Adrenal gland (tissue), 5 donors: ENCODE measurements around the gene BRPF3.

Experiments
- POLR2A ChIP-seq, 2 donors: fragments of 450-650 bp; IDR thresholded peaks; one replicate each; pipeline ENCODE4 v1.6.1; 2017; ENCODE audit warnings: antibody characterized with exemption in 2 of 2, mild to moderate bottlenecking in 2 of 2, moderate library complexity in 1 of 2
- TF ChIP-seq, protein P1 (sequence below), 6 experiments: fragments of 450-650 bp in 4 of 6; fragments of 200-600 bp in 2 of 6; sonication (generic) in 1 of 6; IDR thresholded peaks; 1 replicate in 5 of 6; 2 replicates in 1 of 6; pipeline versions ENCODE4 v1.5.1 to v1.8.0; 2016 to 2021; ENCODE audit warnings: antibody characterized with exemption in 6 of 6, mild to moderate bottlenecking in 2 of 6, moderate library complexity in 1 of 6
- donor health status: DM: no; HTN: no; CAD: no.

DNA sequence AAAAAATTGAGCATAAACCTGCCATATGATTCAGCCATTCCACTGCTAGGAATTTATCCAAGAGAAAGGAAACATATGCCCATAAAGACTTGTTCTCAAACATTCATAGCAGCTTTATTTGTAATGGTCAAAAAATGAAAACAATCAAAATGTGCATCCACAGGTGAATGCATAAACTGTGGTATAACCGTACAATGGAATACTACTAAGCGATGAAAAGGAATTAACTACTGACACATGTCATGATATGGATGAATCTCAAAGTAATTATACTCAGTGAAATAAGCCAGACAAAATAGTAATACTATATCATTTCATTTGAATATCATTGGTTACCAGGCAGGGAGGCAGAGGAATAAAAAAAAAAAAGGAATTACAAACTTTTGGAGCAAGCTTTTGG is 25.8 kb upstream of the BRPF3 start:
- TF ChIP-seq, protein P1, sequence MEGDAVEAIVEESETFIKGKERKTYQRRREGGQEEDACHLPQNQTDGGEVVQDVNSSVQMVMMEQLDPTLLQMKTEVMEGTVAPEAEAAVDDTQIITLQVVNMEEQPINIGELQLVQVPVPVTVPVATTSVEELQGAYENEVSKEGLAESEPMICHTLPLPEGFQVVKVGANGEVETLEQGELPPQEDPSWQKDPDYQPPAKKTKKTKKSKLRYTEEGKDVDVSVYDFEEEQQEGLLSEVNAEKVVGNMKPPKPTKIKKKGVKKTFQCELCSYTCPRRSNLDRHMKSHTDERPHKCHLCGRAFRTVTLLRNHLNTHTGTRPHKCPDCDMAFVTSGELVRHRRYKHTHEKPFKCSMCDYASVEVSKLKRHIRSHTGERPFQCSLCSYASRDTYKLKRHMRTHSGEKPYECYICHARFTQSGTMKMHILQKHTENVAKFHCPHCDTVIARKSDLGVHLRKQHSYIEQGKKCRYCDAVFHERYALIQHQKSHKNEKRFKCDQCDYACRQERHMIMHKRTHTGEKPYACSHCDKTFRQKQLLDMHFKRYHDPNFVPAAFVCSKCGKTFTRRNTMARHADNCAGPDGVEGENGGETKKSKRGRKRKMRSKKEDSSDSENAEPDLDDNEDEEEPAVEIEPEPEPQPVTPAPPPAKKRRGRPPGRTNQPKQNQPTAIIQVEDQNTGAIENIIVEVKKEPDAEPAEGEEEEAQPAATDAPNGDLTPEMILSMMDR (IDR thresholded peaks at IDR 0.05): no peak
- TF ChIP-seq POLR2A (IDR thresholded peaks at IDR 0.05): no peak
